GM10266 (cell line): Measurements from ENCODE around the gene MAP2K3.

Experiments
- DNase-seq: peaks from one replicate; pipeline ENCODE4 v3.0.0; 2012; ENCODE audit errors: extremely low spot score
- TF ChIP-seq, protein P1 (sequence below): IDR thresholded peaks from 2 replicates; pipeline ENCODE4 v1.5.1; 2012; ENCODE audit warnings: mild to moderate bottlenecking, low read depth; ENCODE audit not compliant: control insufficient read depth, insufficient read depth; ENCODE audit errors: missing control alignments

Gene MAP2K3

DNA sequence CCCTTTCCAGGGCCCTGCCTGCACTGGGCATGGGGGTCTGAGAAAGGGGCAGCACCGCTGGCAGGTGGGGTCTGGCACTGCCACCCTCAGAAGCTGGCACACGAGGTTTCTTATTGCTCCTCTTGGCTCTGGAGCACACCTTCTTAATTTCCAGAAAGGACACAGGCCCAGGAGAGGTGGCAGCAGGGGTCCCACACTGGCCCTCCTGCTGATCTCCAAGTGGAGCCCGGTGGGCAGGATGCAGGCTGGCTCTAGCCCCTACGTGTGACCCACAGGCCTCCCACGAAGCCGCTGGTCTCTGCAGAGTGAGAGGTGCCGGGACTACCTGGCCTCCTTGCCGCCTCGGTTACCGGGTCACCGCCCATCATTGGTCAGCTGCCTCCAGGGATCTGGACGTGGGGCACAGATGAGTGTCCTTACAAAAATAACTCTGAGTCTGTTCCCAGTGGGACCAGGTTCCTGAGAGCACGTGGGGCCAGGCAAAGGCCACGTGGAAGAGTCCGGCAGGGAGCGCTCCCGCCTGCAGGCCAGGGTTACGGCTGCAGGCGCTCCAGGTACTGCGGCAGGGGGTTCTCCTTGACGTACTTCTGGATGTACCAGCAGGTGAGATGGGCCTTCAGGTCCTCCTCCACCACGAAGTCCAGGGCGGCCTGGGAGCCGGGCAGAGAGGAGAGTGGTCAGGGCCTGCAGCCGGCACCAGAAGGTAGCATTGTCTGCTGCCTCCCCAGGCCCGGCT, 41.6 kb upstream of the MAP2K3 start:
- DNase-seq, result no peak

DNA sequence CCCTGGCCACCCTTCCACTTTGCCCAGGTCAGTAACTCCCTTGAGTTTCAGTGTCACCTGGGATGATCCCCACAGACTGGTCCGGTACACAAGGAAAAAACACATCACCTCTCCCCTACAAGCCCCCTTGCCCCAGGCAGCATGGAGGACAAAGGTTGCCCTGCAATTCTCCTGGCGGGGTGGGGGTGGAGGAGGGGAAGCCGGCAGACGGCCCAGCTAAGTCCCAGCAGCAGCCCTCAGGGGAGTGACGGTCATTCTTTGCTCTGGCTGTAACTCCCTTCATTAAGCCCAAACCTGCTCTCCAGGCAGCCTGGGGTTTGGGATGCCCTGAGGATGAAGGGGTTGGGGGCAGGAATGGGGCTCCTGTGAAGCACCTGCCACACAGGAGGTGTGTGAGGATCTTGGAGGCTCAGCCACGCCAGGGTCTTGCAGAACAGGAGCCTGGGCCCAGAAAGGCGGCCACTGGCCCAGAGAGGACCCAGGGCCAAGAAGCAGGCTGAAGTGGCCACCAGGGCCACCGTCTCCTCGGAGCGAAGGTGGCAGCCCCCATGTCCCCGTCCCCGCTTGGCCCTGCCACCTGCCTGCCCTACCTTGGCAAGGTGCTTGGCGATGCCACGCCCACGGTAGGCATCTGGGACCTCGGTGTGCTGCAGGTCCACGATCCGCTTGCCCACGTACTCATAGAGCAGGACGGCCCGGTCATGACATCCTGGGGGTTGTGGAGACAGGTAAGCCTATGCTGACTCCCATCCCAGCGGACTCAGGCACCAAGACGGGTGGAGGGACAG, 40.8 kb upstream of the MAP2K3 start:
- DNase-seq, result no peak
- TF ChIP-seq, protein P1, sequence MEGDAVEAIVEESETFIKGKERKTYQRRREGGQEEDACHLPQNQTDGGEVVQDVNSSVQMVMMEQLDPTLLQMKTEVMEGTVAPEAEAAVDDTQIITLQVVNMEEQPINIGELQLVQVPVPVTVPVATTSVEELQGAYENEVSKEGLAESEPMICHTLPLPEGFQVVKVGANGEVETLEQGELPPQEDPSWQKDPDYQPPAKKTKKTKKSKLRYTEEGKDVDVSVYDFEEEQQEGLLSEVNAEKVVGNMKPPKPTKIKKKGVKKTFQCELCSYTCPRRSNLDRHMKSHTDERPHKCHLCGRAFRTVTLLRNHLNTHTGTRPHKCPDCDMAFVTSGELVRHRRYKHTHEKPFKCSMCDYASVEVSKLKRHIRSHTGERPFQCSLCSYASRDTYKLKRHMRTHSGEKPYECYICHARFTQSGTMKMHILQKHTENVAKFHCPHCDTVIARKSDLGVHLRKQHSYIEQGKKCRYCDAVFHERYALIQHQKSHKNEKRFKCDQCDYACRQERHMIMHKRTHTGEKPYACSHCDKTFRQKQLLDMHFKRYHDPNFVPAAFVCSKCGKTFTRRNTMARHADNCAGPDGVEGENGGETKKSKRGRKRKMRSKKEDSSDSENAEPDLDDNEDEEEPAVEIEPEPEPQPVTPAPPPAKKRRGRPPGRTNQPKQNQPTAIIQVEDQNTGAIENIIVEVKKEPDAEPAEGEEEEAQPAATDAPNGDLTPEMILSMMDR, result no peak

More for the DNA sequence above, 41.6 kb upstream of the MAP2K3 start:
- TF ChIP-seq, protein P1, result no peak

DNA sequence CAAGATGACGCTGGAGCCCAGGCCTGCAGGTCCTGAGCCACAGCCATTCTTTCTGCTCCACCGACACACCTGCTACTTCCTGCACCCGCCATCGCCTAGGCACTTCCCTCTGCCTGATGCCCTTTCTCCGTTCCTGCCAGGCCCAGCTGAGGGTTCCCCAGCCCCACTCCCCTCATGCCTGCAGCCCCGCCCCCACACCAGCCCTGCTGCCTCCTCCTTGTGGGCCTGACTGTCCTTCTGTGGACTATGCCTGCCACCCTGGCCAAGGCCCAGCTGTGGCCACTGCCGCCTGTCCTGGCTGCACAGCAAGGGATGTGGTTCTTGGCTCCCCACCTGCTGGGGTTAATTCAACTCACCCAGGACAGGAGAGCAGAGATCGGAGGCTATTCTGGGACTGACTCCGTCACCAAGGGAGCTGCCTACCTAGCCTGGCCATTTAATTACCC, 38.8 kb upstream of the MAP2K3 start:
- TF ChIP-seq, protein P1, result no peak
- no peak for DNase-seq

DNA sequence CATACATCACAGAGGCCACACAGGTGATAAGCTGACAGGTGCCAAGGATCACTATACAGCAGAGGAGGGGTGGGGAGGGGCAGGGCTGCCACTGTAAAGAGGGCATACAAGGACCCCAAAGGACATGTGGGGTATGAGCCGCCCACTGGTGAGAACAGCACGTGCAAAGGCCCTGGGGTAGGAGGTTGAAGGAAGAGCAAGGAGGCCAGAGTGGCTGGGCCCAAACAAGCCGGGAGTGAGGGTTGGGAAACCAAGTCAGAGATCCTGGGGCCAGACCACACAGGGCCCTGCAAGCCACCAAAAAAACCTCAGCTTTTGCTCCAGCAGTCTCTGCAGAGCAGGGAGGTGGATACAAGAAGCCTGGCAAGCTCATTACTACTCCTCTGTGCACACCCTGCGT, 37.8 kb upstream of the MAP2K3 start:
- TF ChIP-seq, protein P1, result no peak
- DNase-seq, result no peak

DNA sequence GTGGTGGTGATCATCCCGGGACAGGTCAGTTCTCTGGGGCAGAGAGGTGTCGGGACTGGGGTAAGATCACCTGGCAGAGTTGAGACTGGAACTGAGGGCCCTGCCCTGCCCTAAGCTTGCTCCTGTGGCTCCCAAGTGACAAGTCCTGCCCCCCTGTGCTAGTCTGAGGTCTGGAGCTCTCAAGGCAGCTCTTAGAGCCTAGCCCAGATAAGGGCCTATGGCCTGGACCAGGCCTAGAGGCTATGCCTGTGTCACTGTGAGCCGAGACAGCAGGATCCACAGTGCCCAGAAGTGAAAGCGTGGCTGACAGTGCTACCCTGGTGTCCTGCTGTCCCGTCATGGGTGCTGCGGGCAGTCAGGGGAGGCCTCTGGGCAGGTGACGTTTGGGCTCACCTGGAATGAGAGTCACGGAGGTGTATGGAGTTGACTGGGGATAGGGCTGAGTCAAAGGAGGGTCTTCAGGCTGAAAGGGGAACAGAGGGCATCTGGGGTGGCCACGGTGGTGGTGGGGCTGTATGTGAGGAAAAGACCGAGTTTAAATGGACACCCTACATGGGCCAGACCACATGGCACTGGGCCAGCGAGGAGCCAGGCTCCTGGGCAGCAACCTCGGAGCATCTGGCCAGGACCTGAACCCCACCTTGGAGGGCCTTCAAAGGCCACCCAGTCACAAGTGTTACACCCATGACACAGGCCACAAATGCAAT, 36.8 kb upstream of the MAP2K3 start:
- TF ChIP-seq, protein P1, result no peak

DNA sequence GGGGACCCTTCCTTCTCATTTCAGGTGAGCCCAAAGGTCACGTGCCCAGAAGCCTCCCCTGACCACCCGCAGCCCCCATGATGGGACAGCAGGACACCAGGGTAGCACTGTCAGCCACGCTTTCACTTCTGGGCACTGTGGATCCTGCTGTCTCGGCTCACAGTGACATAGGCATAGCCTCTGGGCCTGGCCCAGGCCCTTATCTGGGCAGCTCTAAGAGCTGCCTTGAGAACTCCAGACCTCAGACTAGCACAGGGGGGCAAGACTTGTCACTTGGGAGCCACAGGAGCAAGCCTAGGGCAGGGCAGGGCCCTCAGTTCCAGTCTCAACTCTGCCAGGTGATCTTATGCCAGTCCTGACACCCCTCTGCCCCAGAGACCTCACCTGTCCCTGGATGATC, 36.0 kb upstream of the MAP2K3 start:
- TF ChIP-seq, protein P1, result no peak
- DNase-seq, result no peak

More for the DNA sequence above, 36.8 kb upstream of the MAP2K3 start:
- no peak for DNase-seq
